ENCODE measurements around the gene KCND3. TPM values are rescaled to one million over a fixed set of nuclear protein-coding genes. Genes with fewer than 3 reads are reported as not detected.

Gene KCND3
- total and polyA plus RNA-seq, 2 experiments from 2014 or later = 0.10 to 0.18 TPM

GRCh38 chr1:111879081-111879480 lies 110.4 kb downstream of the KCND3 start:
- Histone ChIP-seq H4K20me1 (replicated peaks; ENCODE audit: insufficient read depth) (no peaks in the 10 kb centered on the region), H3F3A (replicated peaks; ENCODE audit: low read depth) (no peaks in the 10 kb centered on the region), H3K27me3 (ENCODE audit: insufficient read depth) (no peaks in the 10 kb centered on the region), H3K4me3 (no peak overlapping the region), H3K4me1 (ENCODE audit: insufficient read depth) (no peaks in the 10 kb centered on the region), H3K27ac (ENCODE audit: low read depth) (no peak overlapping the region), H3K36me3 (ENCODE audit: insufficient read depth) (no peaks in the 10 kb centered on the region), H2AFZ (no peak overlapping the region), H3K9me2 (ENCODE audit: insufficient read depth) (no peaks in the 10 kb centered on the region), H3K4me2 (no peak overlapping the region), H3K79me2 (replicated peaks; ENCODE audit: insufficient read depth) (no peaks in the 10 kb centered on the region)
- Mint-ChIP-seq H3K4me1 (peaks cover 6% of the 10 kb centered on the region; the same call in 2 of the 3 replicates), H3K4me3 (no peak overlapping the region), H3K9me3 (no peaks in the 10 kb centered on the region), H3K27ac (no peak overlapping the region), H3K27me3 (ENCODE audit: insufficient read depth, low read depth, poor library complexity) (peaks cover 7% of the 10 kb centered on the region), H3K36me3 (ENCODE audit: low read depth) (no peaks in the 10 kb centered on the region)
- no peak for DNase-seq (ENCODE audit: low spot score)
- ATAC-seq = no peak
- TF ChIP-seq CREB1 (CRISPR knock-in tag; IDR thresholded peaks at IDR 0.05; ENCODE audit: low read depth) = no peak
- TF ChIP-seq, protein P1, sequence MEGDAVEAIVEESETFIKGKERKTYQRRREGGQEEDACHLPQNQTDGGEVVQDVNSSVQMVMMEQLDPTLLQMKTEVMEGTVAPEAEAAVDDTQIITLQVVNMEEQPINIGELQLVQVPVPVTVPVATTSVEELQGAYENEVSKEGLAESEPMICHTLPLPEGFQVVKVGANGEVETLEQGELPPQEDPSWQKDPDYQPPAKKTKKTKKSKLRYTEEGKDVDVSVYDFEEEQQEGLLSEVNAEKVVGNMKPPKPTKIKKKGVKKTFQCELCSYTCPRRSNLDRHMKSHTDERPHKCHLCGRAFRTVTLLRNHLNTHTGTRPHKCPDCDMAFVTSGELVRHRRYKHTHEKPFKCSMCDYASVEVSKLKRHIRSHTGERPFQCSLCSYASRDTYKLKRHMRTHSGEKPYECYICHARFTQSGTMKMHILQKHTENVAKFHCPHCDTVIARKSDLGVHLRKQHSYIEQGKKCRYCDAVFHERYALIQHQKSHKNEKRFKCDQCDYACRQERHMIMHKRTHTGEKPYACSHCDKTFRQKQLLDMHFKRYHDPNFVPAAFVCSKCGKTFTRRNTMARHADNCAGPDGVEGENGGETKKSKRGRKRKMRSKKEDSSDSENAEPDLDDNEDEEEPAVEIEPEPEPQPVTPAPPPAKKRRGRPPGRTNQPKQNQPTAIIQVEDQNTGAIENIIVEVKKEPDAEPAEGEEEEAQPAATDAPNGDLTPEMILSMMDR (conservative IDR thresholded peaks at IDR 0.05; ENCODE audit: low read depth in 2 of 2) = no peak
- no peak for TF ChIP-seq ZNF331 (CRISPR knock-in tag; IDR thresholded peaks at IDR 0.05; ENCODE audit: low read depth)
- TF ChIP-seq ZNF114 (CRISPR knock-in tag; IDR thresholded peaks at IDR 0.05) = no peak
- no peak for TF ChIP-seq EZH2phosphoT487 (IDR thresholded peaks at IDR 0.05; ENCODE audit: unreplicated experiment)
- TF ChIP-seq JUNB (IDR thresholded peaks at IDR 0.05; ENCODE audit: unreplicated experiment) = no peak
- no peak for TF ChIP-seq STAT1 (IDR thresholded peaks at IDR 0.05; ENCODE audit: unreplicated experiment)
- TF ChIP-seq NANOG (IDR thresholded peaks at IDR 0.05; ENCODE audit: borderline replicate concordance) = no peak
- TF ChIP-seq, protein P2, sequence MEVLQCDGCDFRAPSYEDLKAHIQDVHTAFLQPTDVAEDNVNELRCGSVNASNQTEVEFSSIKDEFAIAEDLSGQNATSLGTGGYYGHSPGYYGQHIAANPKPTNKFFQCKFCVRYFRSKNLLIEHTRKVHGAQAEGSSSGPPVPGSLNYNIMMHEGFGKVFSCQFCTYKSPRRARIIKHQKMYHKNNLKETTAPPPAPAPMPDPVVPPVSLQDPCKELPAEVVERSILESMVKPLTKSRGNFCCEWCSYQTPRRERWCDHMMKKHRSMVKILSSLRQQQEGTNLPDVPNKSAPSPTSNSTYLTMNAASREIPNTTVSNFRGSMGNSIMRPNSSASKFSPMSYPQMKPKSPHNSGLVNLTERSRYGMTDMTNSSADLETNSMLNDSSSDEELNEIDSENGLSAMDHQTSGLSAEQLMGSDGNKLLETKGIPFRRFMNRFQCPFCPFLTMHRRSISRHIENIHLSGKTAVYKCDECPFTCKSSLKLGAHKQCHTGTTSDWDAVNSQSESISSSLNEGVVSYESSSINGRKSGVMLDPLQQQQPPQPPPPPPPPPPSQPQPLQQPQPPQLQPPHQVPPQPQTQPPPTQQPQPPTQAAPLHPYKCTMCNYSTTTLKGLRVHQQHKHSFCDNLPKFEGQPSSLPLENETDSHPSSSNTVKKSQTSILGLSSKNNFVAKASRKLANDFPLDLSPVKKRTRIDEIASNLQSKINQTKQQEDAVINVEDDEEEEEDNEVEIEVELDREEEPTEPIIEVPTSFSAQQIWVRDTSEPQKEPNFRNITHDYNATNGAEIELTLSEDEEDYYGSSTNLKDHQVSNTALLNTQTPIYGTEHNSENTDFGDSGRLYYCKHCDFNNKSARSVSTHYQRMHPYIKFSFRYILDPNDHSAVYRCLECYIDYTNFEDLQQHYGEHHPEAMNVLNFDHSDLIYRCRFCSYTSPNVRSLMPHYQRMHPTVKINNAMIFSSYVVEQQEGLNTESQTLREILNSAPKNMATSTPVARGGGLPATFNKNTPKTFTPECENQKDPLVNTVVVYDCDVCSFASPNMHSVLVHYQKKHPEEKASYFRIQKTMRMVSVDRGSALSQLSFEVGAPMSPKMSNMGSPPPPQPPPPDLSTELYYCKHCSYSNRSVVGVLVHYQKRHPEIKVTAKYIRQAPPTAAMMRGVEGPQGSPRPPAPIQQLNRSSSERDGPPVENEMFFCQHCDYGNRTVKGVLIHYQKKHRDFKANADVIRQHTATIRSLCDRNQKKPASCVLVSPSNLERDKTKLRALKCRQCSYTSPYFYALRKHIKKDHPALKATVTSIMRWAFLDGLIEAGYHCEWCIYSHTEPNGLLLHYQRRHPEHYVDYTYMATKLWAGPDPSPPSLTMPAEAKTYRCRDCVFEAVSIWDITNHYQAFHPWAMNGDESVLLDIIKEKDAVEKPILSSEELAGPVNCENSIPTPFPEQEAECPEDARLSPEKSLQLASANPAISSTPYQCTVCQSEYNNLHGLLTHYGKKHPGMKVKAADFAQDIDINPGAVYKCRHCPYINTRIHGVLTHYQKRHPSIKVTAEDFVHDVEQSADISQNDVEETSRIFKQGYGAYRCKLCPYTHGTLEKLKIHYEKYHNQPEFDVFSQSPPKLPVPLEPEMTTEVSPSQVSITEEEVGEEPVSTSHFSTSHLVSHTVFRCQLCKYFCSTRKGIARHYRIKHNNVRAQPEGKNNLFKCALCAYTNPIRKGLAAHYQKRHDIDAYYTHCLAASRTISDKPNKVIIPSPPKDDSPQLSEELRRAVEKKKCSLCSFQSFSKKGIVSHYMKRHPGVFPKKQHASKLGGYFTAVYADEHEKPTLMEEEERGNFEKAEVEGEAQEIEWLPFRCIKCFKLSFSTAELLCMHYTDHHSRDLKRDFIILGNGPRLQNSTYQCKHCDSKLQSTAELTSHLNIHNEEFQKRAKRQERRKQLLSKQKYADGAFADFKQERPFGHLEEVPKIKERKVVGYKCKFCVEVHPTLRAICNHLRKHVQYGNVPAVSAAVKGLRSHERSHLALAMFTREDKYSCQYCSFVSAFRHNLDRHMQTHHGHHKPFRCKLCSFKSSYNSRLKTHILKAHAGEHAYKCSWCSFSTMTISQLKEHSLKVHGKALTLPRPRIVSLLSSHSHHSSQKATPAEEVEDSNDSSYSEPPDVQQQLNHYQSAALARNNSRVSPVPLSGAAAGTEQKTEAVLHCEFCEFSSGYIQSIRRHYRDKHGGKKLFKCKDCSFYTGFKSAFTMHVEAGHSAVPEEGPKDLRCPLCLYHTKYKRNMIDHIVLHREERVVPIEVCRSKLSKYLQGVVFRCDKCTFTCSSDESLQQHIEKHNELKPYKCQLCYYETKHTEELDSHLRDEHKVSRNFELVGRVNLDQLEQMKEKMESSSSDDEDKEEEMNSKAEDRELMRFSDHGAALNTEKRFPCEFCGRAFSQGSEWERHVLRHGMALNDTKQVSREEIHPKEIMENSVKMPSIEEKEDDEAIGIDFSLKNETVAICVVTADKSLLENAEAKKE (CRISPR knock-in tag; IDR thresholded peaks at IDR 0.05) = no peak
- no peak for TF ChIP-seq POLR2AphosphoS5 (IDR thresholded peaks at IDR 0.05; ENCODE audit: low read depth)
